Measurements from ENCODE around the gene SYTL4.
A peak's percentile ranks its signal among the peaks of the same experiment; 100 is the strongest.

GRCh38 chrX:100685284-100685996 is 46.5 kb downstream of the SYTL4 start:
- peak; percentile 85 for TF ChIP-seq CTCF (conservative IDR thresholded peaks at IDR 0.05; ENCODE audit: low read length)
- no peak for TF ChIP-seq EZH2phosphoT487 (IDR thresholded peaks at IDR 0.05; ENCODE audit: borderline replicate concordance, low read depth, low read length)

Measured in OCI-LY7 (cell line).